IMR-90 (cell line): ENCODE measurements around the gene FUT8. TPM values are rescaled to one million over a fixed set of nuclear protein-coding genes. Genes with fewer than 3 reads are reported as not detected.

Experiments
- ATAC-seq: fragments of 200-7000 bp; cut with Tn5 transposase; 2 replicates; pipeline ENCODE4 v1.9.1; 2020; ENCODE audit warnings: low read depth, mild to moderate bottlenecking, moderate library complexity
- BruUV-seq: library from RNA; stranded (reverse); fragments of 400-500 nt; replicated peaks from 2 replicates; lab custom pipeline; 2021; lab: Mats Ljungman, UMichigan
- CTCF ChIA-PET: fragments of 300-600 bp; formaldehyde crosslinking; extraction: SDS; loops from one replicate; lab custom pipeline; 2021; ENCODE audit warnings: antibody characterized with exemption; lab: Yijun Ruan, JAX
- POLR2A ChIA-PET: fragments of 300-600 bp; sonication (Branson Sonifier 250); formaldehyde crosslinking; loops from one replicate; lab custom pipeline; 2022; ENCODE audit warnings: antibody characterized with exemption; ENCODE audit not compliant: unreplicated experiment; lab: Charles Lee
- DNase-seq: peaks from one replicate; pipeline ENCODE4 v3.0.0; 2013
- H2AFZ ChIP-seq: replicated peaks from 2 replicates; pipeline ENCODE3; 2013; ENCODE audit warnings: low read length, mild to moderate bottlenecking; ENCODE audit not compliant: poor library complexity
- H2AK5ac ChIP-seq: 2 replicates; pipeline ENCODE4 v1.6.1; 2013; ENCODE audit warnings: low read depth, low read length, inconsistent platforms
- H2AK9ac ChIP-seq: replicated peaks from 2 replicates; pipeline ENCODE3; 2013; ENCODE audit warnings: mild to moderate bottlenecking, low read depth, low read length, moderate library complexity; ENCODE audit not compliant: poor library complexity
- H2BK120ac ChIP-seq: 2 replicates; pipeline ENCODE4 v1.6.1; 2013; ENCODE audit warnings: low read depth, low read length, inconsistent platforms
- H2BK15ac ChIP-seq: 3 replicates; pipeline ENCODE4 v1.6.1; 2013; ENCODE audit warnings: low read depth, low read length, inconsistent platforms
- H2BK20ac ChIP-seq: 2 replicates; pipeline ENCODE4 v1.6.1; 2013; ENCODE audit warnings: low read depth, mild to moderate bottlenecking, inconsistent platforms, low read length, moderate library complexity
- H2BK5ac ChIP-seq: 2 replicates; pipeline ENCODE4 v1.6.1; 2013; ENCODE audit warnings: mild to moderate bottlenecking, low read depth, low read length, inconsistent platforms; ENCODE audit not compliant: poor library complexity, severe bottlenecking
- H3K14ac ChIP-seq: replicated peaks from 2 replicates; pipeline ENCODE4 v1.6.1; 2013; ENCODE audit warnings: low read depth, low read length, inconsistent platforms
- H3K18ac ChIP-seq: 2 replicates; pipeline ENCODE4 v1.6.1; 2013; ENCODE audit warnings: low read depth, low read length, control low read depth
- H3K23ac ChIP-seq: 2 replicates; pipeline ENCODE4 v1.6.1; 2013; ENCODE audit warnings: low read depth, low read length, inconsistent platforms
- H3K27ac ChIP-seq: 2 replicates; pipeline ENCODE4 v1.5.1; 2013; ENCODE audit warnings: mild to moderate bottlenecking, control low read depth, low read length; ENCODE audit not compliant: insufficient read depth
- H3K27me3 ChIP-seq: 2 replicates; pipeline ENCODE4 v1.6.1; 2013; ENCODE audit warnings: low read length; ENCODE audit not compliant: control insufficient read depth, insufficient read depth
- H3K36me3 ChIP-seq: 2 replicates; pipeline ENCODE4 v1.6.1; 2013; ENCODE audit warnings: low read length, mixed read lengths; ENCODE audit not compliant: control insufficient read depth, insufficient read depth
- H3K4ac ChIP-seq: 2 replicates; pipeline ENCODE4 v1.6.1; 2013; ENCODE audit warnings: low read depth, low read length, inconsistent platforms
- H3K4me1 ChIP-seq: 2 replicates; pipeline ENCODE4 v1.6.1; 2013; ENCODE audit warnings: low read length, mixed read lengths; ENCODE audit not compliant: control insufficient read depth, insufficient read depth
- H3K4me2 ChIP-seq: 2 replicates; pipeline ENCODE4 v1.6.1; 2013; ENCODE audit warnings: low read depth, mild to moderate bottlenecking, control low read depth, low read length, moderate library complexity
- H3K4me3 ChIP-seq: 2 replicates; pipeline ENCODE4 v1.5.1; 2013; ENCODE audit warnings: low read depth, mild to moderate bottlenecking, control low read depth, low read length, moderate library complexity; ENCODE audit not compliant: insufficient read depth
- H3K56ac ChIP-seq: 2 replicates; pipeline ENCODE4 v1.6.1; 2013; ENCODE audit warnings: low read length, inconsistent platforms; ENCODE audit not compliant: insufficient read depth; ENCODE audit errors: extremely low read depth
- H3K79me1 ChIP-seq, 2 experiments: 2 replicates each; pipeline ENCODE4 v1.6.1; 2013; ENCODE audit warnings: low read length in 2 of 2, inconsistent platforms in 1 of 2, low read depth in 1 of 2
- H3K9ac ChIP-seq: 2 replicates; pipeline ENCODE4 v1.6.1; 2013; ENCODE audit warnings: low read depth, low read length, control low read depth
- H3K9me1 ChIP-seq: 2 replicates; pipeline ENCODE4 v1.6.1; 2013; ENCODE audit warnings: low read length, inconsistent platforms; ENCODE audit not compliant: insufficient read depth
- H3K9me3 ChIP-seq: 2 replicates; pipeline ENCODE4 v1.6.1; 2013; ENCODE audit warnings: low read length; ENCODE audit not compliant: control insufficient read depth, insufficient read depth
- H4K20me1 ChIP-seq: 2 replicates; pipeline ENCODE4 v1.6.1; 2013; ENCODE audit warnings: low read length, inconsistent platforms; ENCODE audit not compliant: insufficient read depth
- H4K5ac ChIP-seq: 2 replicates; pipeline ENCODE4 v1.6.1; 2013; ENCODE audit warnings: mild to moderate bottlenecking, low read depth, low read length, control low read depth
- H4K8ac ChIP-seq, 2 experiments: 2 replicates each; pipeline ENCODE4 v1.6.1; 2013; ENCODE audit warnings: low read depth in 2 of 2, low read length in 2 of 2, control low read depth in 1 of 2, inconsistent platforms in 1 of 2
- H4K91ac ChIP-seq: 2 replicates; pipeline ENCODE4 v1.6.1; 2013; ENCODE audit warnings: low read depth, low read length, inconsistent platforms; ENCODE audit not compliant: insufficient read depth
- BHLHE40 ChIP-seq: fragments of 150-350 bp; IDR thresholded peaks from 2 replicates; pipeline ENCODE4 v1.6.1; 2016; ENCODE audit warnings: mild to moderate bottlenecking, low read depth, low read length
- CEBPB ChIP-seq: IDR thresholded peaks from 2 replicates; pipeline ENCODE4 v1.6.1; 2012; ENCODE audit warnings: low read depth, low read length, improper control_type of control experiment
- CHD1 ChIP-seq: IDR thresholded peaks from 2 replicates; pipeline ENCODE4 v1.6.1; 2012; ENCODE audit warnings: low read depth, low read length, improper control_type of control experiment
- CTCF ChIP-seq: conservative IDR thresholded peaks from 2 replicates; pipeline ENCODE4 v1.5.1; 2012; ENCODE audit warnings: mild to moderate bottlenecking, low read depth, low read length, improper control_type of control experiment
- ELK1 ChIP-seq: fragments of 150-350 bp; IDR thresholded peaks from 2 replicates; pipeline ENCODE4 v1.6.1; 2016; ENCODE audit warnings: low read depth, mild to moderate bottlenecking, low read length, moderate library complexity, borderline replicate concordance
- FOS ChIP-seq: fragments of 150-350 bp; IDR thresholded peaks from 2 replicates; pipeline ENCODE4 v1.6.1; 2016; ENCODE audit warnings: low read depth, low read length
- MAFK ChIP-seq: IDR thresholded peaks from 2 replicates; pipeline ENCODE4 v1.6.1; 2012; ENCODE audit warnings: low read depth, low read length, improper control_type of control experiment
- MAZ ChIP-seq: IDR thresholded peaks from 2 replicates; pipeline ENCODE4 v1.6.1; 2012; ENCODE audit warnings: low read depth, mild to moderate bottlenecking, low read length, improper control_type of control experiment, moderate library complexity, borderline replicate concordance
- MXI1 ChIP-seq: IDR thresholded peaks from 2 replicates; pipeline ENCODE4 v1.6.1; 2012; ENCODE audit warnings: low read depth, mild to moderate bottlenecking, low read length, moderate library complexity, borderline replicate concordance
- NFE2L2 ChIP-seq: fragments of 150-350 bp; IDR thresholded peaks from 2 replicates; pipeline ENCODE4 v1.6.1; 2016; ENCODE audit warnings: low read depth, mild to moderate bottlenecking, low read length
- POLR2A ChIP-seq: IDR thresholded peaks from 2 replicates; pipeline ENCODE4 v1.6.1; 2012; ENCODE audit warnings: mild to moderate bottlenecking, low read depth, low read length
- RAD21 ChIP-seq: IDR thresholded peaks from 2 replicates; pipeline ENCODE4 v1.6.1; 2012; ENCODE audit warnings: low read length, improper control_type of control experiment
- RCOR1 ChIP-seq: IDR thresholded peaks from 2 replicates; pipeline ENCODE4 v1.6.1; 2012; ENCODE audit warnings: mild to moderate bottlenecking, low read length, improper control_type of control experiment; ENCODE audit not compliant: insufficient replicate concordance
- RFX5 ChIP-seq: IDR thresholded peaks from 2 replicates; pipeline ENCODE4 v1.8.0; 2012; ENCODE audit warnings: low read depth, mild to moderate bottlenecking, low read length, moderate library complexity
- SMC3 ChIP-seq: fragments of 150-350 bp; IDR thresholded peaks from 2 replicates; pipeline ENCODE4 v1.6.1; 2016; ENCODE audit warnings: low read depth, mild to moderate bottlenecking, antibody characterized with exemption, low read length, moderate library complexity
- USF2 ChIP-seq: fragments of 150-350 bp; IDR thresholded peaks from 2 replicates; pipeline ENCODE4 v1.6.1; 2017; ENCODE audit warnings: mild to moderate bottlenecking, antibody characterized with exemption, low read length, low read depth
- WGBS, 2 experiments: methylation state at CpG; one replicate each; pipeline versions ENCODE4 v1.1.5 to v1.1.7; 2013; ENCODE audit warnings: missing lambda C conversion rate in 2 of 2; ENCODE audit not compliant: insufficient read length in 1 of 2; ENCODE audit errors: extremely low coverage in 2 of 2; 5-methylcytosine and 5-hydroxymethylcytosine counted together
- dilution Hi-C: fragments of 300-500 bp; cut with HindIII; formaldehyde crosslinking; loops from one replicate; pipeline ENCODE4 v1.14.3; 2018; ENCODE audit warnings: low sequenced_read_pairs; ENCODE audit not compliant: unreplicated experiment
- in situ Hi-C: fragments of 300-500 bp; cut with MboI; formaldehyde crosslinking; loops from 3 replicates; pipeline ENCODE4 v1.14.3; 2019; ENCODE audit warnings: low sequenced_read_pairs, inconsistent platforms, mixed read lengths
- intact Hi-C: fragments of 100-400 bp; cut with micrococcal nuclease; formaldehyde crosslinking; loops from 2 replicates; pipeline ENCODE4 v1.10.0; 2022
- polyA plus RNA-seq, 3 experiments: library from polyadenylated mRNA; depleted of rRNA; stranded (reverse); fragments of >200 nt; gene quantifications; 2 replicates each; pipeline ENCODE4 v1.2.3, GENCODE V29; 2012; ENCODE audit warnings: low replicate concordance in 1 of 3
- total RNA-seq: library from RNA; depleted of rRNA; stranded (reverse); fragments of >200 nt; gene quantifications from 2 replicates; pipeline ENCODE4 v1.2.3, GENCODE V29; 2012

Gene FUT8
- total and polyA plus RNA-seq, 2 of the 4 experiments (the other 2 are of a cell fraction) = 15.6 to 72.9 TPM

GRCh38 chr14:65478017-65478416, 65.5 kb downstream of the FUT8 start:
- Histone ChIP-seq H3K36me3 (no peaks in the 10 kb centered on the region), H3K4me2 (no peak overlapping the region), H3K27ac (no peak overlapping the region), H3K9ac (no peak overlapping the region), H3K14ac (no peak overlapping the region), H3K79me1 (peaks cover 3 to 12% of the 10 kb centered on the region in 2 experiments; a peak in 3 of 4 replicates), H3K23ac (no peak overlapping the region), H2BK5ac (no peak overlapping the region), H2BK20ac (no peak overlapping the region), H3K4me3 (no peak overlapping the region), H2BK120ac (no peak overlapping the region), H2AK9ac (no peak overlapping the region), H2BK15ac (no peak overlapping the region), H2AK5ac (no peak overlapping the region), H3K4me1 (no peaks in the 10 kb centered on the region; the same call in 1 of the 2 replicates), H4K8ac (no peak overlapping the region), H3K56ac (no peak overlapping the region), H4K91ac (no peak overlapping the region), H4K20me1 (no peaks in the 10 kb centered on the region), H4K5ac (no peak overlapping the region), H3K18ac (no peak overlapping the region), H3K9me3 (no peaks in the 10 kb centered on the region), H3K9me1 (no peaks in the 10 kb centered on the region), H3K27me3 (no peaks in the 10 kb centered on the region), H2AFZ (no peak overlapping the region), H3K4ac (no peak overlapping the region)
- dilution Hi-C loops (no loop called here), intact Hi-C loops (no loop called here), in situ Hi-C loops (no loop called here)
- ChIA-PET POLR2A (no interaction called here), CTCF (interaction anchor here (0.5 to 1.4 kb wide), 3 partner anchors 10 to 1172 kb away, joined by 3 to 5 read pairs (median 4); no protein-coding TSS in a partner anchor)
- BruUV-seq = no TSS peak
- DNase-seq (no peak), ATAC-seq (no peak)
- no CpG with 5 or more reads among the region's 4 CpGs for WGBS, 2 experiments
- no peak for TF ChIP-seq MXI1
- TF ChIP-seq RCOR1 = no peak
- no peak for TF ChIP-seq USF2
- no peak for TF ChIP-seq ELK1
- no peak for TF ChIP-seq CTCF
- no peak for TF ChIP-seq CEBPB
- no peak for TF ChIP-seq MAFK
- no peak for TF ChIP-seq CHD1
- TF ChIP-seq RFX5 = no peak
- no peak for TF ChIP-seq NFE2L2
- TF ChIP-seq RAD21 = no peak
- no peak for TF ChIP-seq MAZ
- no peak for TF ChIP-seq POLR2A
- TF ChIP-seq BHLHE40 = no peak
- TF ChIP-seq SMC3 = no peak
- no peak for TF ChIP-seq FOS
